OCI-LY7 (cell line): ENCODE data around the gene STIP1. TPM values are rescaled to one million over a fixed set of nuclear protein-coding genes. Genes with fewer than 3 reads are reported as not detected.

ENCODE experiments used
- BruUV-seq: library from RNA; stranded (reverse); fragments of 400-500 nt; replicated peaks from 2 replicates; lab custom pipeline; 2021; lab: Mats Ljungman, UMichigan
- CTCF ChIA-PET: fragments of 300-600 bp; sonication (Branson Sonifier 250); formaldehyde crosslinking; loops from one replicate; lab custom pipeline; 2022; ENCODE audit warnings: antibody characterized with exemption; ENCODE audit not compliant: unreplicated experiment; lab: Charles Lee
- POLR2A ChIA-PET: fragments of 300-600 bp; sonication (Branson Sonifier 250); formaldehyde crosslinking; loops from one replicate; lab custom pipeline; 2022; ENCODE audit warnings: antibody characterized with exemption; lab: Charles Lee
- DNase-seq: peaks from one replicate; pipeline ENCODE4 v3.0.0-alpha.2; 2015; ENCODE audit warnings: low spot score
- H2AFZ ChIP-seq: fragments of 200-600 bp; sonication (generic), shearing (Covaris generic); 2 replicates; pipeline ENCODE4 v1.6.1; 2014; ENCODE audit warnings: mild to moderate bottlenecking, antibody characterized with exemption, low read length, moderate library complexity
- H3K27ac ChIP-seq: fragments of 200-600 bp; sonication (generic); 2 replicates; pipeline ENCODE4 v1.5.1; 2014; ENCODE audit warnings: mixed run types, low read depth, mild to moderate bottlenecking, moderate library complexity, low read length, inconsistent platforms; ENCODE audit not compliant: poor library complexity, severe bottlenecking
- H3K36me3 ChIP-seq: fragments of 200-600 bp; sonication (generic); 2 replicates; pipeline ENCODE4 v1.6.1; 2014; ENCODE audit warnings: mild to moderate bottlenecking, antibody characterized with exemption, low read length, moderate library complexity, mixed read lengths; ENCODE audit not compliant: insufficient read depth
- H3K4me1 ChIP-seq: fragments of 200-600 bp; sonication (generic); 2 replicates; pipeline ENCODE4 v1.5.1; 2014; ENCODE audit warnings: mild to moderate bottlenecking, low read length; ENCODE audit not compliant: insufficient read depth, poor library complexity, severe bottlenecking
- H3K4me2 ChIP-seq: fragments of 200-600 bp; sonication (generic); 2 replicates; pipeline ENCODE4 v1.6.1; 2014; ENCODE audit warnings: mild to moderate bottlenecking, low read length
- H3K4me3 ChIP-seq: fragments of 200-600 bp; sonication (generic); 2 replicates; pipeline ENCODE4 v1.5.1; 2014; ENCODE audit warnings: mild to moderate bottlenecking, low read depth, low read length; ENCODE audit not compliant: poor library complexity, severe bottlenecking
- H3K79me2 ChIP-seq: fragments of 200-600 bp; sonication (generic); 2 replicates; pipeline ENCODE4 v1.6.1; 2016; ENCODE audit warnings: low read depth, mild to moderate bottlenecking, low read length, moderate library complexity, mixed read lengths; ENCODE audit not compliant: insufficient read depth
- H3K9me2 ChIP-seq: fragments of 200-600 bp; sonication (generic); 2 replicates; pipeline ENCODE4 v1.6.1; 2016; ENCODE audit warnings: mild to moderate bottlenecking, low read length, mixed read lengths; ENCODE audit not compliant: insufficient read depth
- H3K9me3 ChIP-seq: fragments of 200-600 bp; sonication (generic); 2 replicates; pipeline ENCODE4 v1.6.1; 2014; ENCODE audit warnings: mild to moderate bottlenecking, mixed run types, low read length, mixed read lengths
- H4K20me1 ChIP-seq: fragments of 200-600 bp; sonication (generic); 2 replicates; pipeline ENCODE4 v1.6.1; 2014; ENCODE audit warnings: mild to moderate bottlenecking, antibody characterized with exemption, low read length, moderate library complexity, mixed read lengths; ENCODE audit not compliant: insufficient read depth
- EZH2phosphoT487 ChIP-seq: fragments of 200-600 bp; sonication (generic); IDR thresholded peaks from 2 replicates; pipeline ENCODE4 v1.6.1; 2018; ENCODE audit warnings: low read depth, borderline replicate concordance, mild to moderate bottlenecking, mixed run types, antibody characterized with exemption, low read length, moderate library complexity, mixed read lengths
- intact Hi-C: fragments of 100-400 bp; cut with micrococcal nuclease; formaldehyde crosslinking; loops from one replicate; pipeline ENCODE4 v1.10.0; 2022; ENCODE audit not compliant: unreplicated experiment
- total RNA-seq, 2 experiments: library from RNA; depleted of rRNA in 1 of 2; stranded (reverse); fragments of >200 nt in 1 of 2; shearing (Covaris generic) in 1 of 2; gene quantifications; 2 replicates each; pipeline ENCODE4 v1.2.3, GENCODE V29; 2014 to 2022
- TF ChIP-seq, protein P1 (sequence below): fragments of 200-600 bp; sonication (generic); conservative IDR thresholded peaks from 2 replicates; pipeline ENCODE4 v1.5.1; 2014; ENCODE audit warnings: mild to moderate bottlenecking, antibody characterized with exemption, low read length, moderate library complexity, mixed read lengths

Gene STIP1
- total RNA-seq, 2 experiments from 2014 or later, result 240 to 271 TPM

DNA sequence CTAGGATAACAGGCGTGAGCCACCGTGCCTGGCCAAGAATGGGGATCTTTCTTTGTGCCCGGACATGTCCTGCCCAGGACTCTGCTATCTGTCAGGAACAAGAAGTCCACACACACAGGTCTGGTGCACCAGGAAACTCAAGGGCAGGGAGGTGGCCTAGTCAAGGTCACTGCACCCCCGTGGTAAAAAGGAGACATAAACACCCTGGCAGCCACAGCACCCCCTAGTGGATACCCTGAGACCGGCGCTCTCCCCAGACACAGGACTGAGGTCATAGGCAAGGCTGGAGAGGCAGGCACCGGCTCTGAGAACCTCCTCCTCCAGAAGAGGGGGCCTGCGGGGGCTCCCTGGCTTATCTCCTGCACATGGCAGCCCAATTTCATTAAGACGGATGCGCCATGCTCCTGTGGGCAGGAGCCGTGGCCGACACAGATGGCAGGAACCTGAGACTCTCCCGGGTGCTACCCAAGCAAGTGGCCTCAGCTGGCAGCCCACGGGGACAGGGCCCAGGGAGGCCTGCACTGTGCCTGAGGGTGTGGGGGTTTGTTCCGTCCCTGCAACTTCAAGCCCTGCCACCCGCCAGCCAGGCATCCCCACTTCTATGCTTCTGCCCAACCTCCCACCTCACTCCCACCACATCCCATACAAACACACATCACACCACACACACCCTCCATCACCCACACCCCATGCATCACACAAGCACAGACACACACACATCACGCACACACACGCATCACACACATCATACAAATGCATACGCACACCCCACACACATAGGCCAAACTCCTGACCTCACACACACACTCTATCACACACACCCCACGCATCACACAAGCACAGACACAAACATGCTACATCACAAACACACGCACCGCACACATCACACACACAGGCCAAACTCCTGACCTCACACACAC is 39.7 kb upstream of the STIP1 start:
- Histone ChIP-seq H3K36me3 (no peaks in the 10 kb centered on the region), H3K4me2 (no peak overlapping the region), H3K4me1 (peaks cover 8% of the 10 kb centered on the region), H3K27ac (no peak overlapping the region), H4K20me1 (no peaks in the 10 kb centered on the region), H3K79me2 (no peaks in the 10 kb centered on the region), H3K9me2 (no peaks in the 10 kb centered on the region), H3K9me3 (no peaks in the 10 kb centered on the region), H3K4me3 (no peak overlapping the region), H2AFZ (no peak overlapping the region)
- TF ChIP-seq, protein P1, sequence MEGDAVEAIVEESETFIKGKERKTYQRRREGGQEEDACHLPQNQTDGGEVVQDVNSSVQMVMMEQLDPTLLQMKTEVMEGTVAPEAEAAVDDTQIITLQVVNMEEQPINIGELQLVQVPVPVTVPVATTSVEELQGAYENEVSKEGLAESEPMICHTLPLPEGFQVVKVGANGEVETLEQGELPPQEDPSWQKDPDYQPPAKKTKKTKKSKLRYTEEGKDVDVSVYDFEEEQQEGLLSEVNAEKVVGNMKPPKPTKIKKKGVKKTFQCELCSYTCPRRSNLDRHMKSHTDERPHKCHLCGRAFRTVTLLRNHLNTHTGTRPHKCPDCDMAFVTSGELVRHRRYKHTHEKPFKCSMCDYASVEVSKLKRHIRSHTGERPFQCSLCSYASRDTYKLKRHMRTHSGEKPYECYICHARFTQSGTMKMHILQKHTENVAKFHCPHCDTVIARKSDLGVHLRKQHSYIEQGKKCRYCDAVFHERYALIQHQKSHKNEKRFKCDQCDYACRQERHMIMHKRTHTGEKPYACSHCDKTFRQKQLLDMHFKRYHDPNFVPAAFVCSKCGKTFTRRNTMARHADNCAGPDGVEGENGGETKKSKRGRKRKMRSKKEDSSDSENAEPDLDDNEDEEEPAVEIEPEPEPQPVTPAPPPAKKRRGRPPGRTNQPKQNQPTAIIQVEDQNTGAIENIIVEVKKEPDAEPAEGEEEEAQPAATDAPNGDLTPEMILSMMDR, result peak; percentile 87
- no peak for TF ChIP-seq EZH2phosphoT487
- ChIA-PET POLR2A (no interaction called here), CTCF (no interaction called here)
- no TSS peak for BruUV-seq
- intact Hi-C loops, result loop anchor here (5.0 kb wide), 2 partner anchors 44 to 379 kb away; partner anchors contain the start of gene ZFTA
- DNase-seq, result peak; percentile 73

DNA sequence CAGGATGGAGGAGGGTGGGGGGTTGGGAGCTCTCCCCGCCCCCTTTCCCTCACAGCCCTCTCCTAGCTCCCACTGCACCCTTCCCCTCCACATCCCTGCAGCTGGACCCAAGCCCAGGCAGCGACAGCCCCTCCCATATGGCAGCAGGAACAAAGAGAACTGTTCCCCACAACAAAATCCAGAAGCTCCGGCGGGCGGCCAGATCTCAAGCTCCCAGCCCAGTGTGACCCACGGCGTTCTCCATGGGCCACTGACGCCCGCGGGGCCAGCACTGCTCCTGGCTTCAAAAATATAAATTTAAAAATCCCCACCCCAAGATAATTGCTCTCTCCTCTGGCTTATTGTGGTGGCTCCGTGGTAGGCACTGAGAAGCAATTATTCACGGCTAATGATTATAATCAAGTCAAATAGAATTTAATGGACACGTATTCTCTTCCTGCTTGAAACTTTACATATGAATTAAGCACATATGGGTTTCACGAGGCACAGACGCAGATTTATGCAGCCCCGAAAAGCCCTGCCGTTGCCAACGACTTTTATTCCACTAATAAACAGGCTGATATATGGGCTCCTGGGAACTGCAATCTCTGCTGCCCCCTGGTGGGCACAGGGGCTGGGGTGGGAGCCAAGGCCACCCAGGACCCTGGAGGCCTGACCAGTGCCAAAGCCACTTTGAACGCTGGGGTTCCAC is 37.6 kb upstream of the STIP1 start:
- Histone ChIP-seq H3K4me3 (no peak overlapping the region), H3K9me3 (no peaks in the 10 kb centered on the region), H3K4me1 (peaks cover 6% of the 10 kb centered on the region), H3K9me2 (no peaks in the 10 kb centered on the region), H4K20me1 (no peaks in the 10 kb centered on the region), H3K4me2 (no peak overlapping the region), H3K79me2 (no peaks in the 10 kb centered on the region), H2AFZ (no peak overlapping the region), H3K27ac (no peak overlapping the region), H3K36me3 (no peaks in the 10 kb centered on the region)
- intact Hi-C loops, result loop anchor here (1.0 to 5.0 kb wide), 5 partner anchors 46 to 381 kb away; partner anchors contain the start of gene ZFTA
- TF ChIP-seq, protein P1, result peak; percentile 98
- TF ChIP-seq EZH2phosphoT487, result no peak
- peak; percentile 74 for DNase-seq
- ChIA-PET POLR2A (interaction anchor here (0.6 to 0.7 kb wide), 2 partner anchors 81 to 588 kb away, joined by 4 to 6 read pairs; no protein-coding TSS in a partner anchor), CTCF (interaction anchor here (0.6 kb wide), 1 partner anchor 82 kb away, joined by 6 read pairs; no protein-coding TSS in a partner anchor)
- no TSS peak for BruUV-seq
